DOHH2 (cell line): ENCODE data around the gene LCN15.

Experiments
- H3F3A ChIP-seq: fragments of 200-600 bp; sonication (generic), shearing (Covaris generic); 2 replicates; pipeline ENCODE4 v1.6.0; 2016; ENCODE audit warnings: antibody characterized with exemption, mild to moderate bottlenecking; ENCODE audit not compliant: control insufficient read depth, insufficient read depth
- H3K27ac ChIP-seq: fragments of 200-600 bp; sonication (generic); 2 replicates; pipeline ENCODE4 v1.5.1; 2014; ENCODE audit warnings: low read depth, mild to moderate bottlenecking, low read length, moderate library complexity
- H3K27me3 ChIP-seq: fragments of 200-600 bp; sonication (generic); 2 replicates; pipeline ENCODE4 v1.6.1; 2014; ENCODE audit warnings: mild to moderate bottlenecking, low read length, mixed read lengths; ENCODE audit not compliant: control insufficient read depth
- H3K36me3 ChIP-seq: fragments of 200-600 bp; sonication (generic); 2 replicates; pipeline ENCODE4 v1.6.1; 2014; ENCODE audit warnings: mild to moderate bottlenecking, low read length, moderate library complexity, mixed read lengths; ENCODE audit not compliant: control insufficient read depth
- H3K4me1 ChIP-seq: fragments of 200-600 bp; sonication (generic); 2 replicates; pipeline ENCODE4 v1.6.1; 2014; ENCODE audit warnings: mild to moderate bottlenecking, low read length, mixed read lengths; ENCODE audit not compliant: control insufficient read depth
- H3K4me2 ChIP-seq: fragments of 200-600 bp; sonication (generic); 2 replicates; pipeline ENCODE4 v1.6.0; 2014; ENCODE audit warnings: mild to moderate bottlenecking, low read length, moderate library complexity
- H3K4me3 ChIP-seq: fragments of 200-600 bp; sonication (generic); 2 replicates; pipeline ENCODE4 v1.5.1; 2014; ENCODE audit warnings: mild to moderate bottlenecking, low read length, mixed read lengths
- H3K79me2 ChIP-seq: fragments of 200-600 bp; sonication (generic); 2 replicates; pipeline ENCODE4 v1.6.1; 2014; ENCODE audit warnings: mild to moderate bottlenecking, low read length, mixed read lengths; ENCODE audit not compliant: control insufficient read depth
- H3K9me2 ChIP-seq: fragments of 200-600 bp; sonication (generic); replicated peaks from 2 replicates; pipeline ENCODE4 v1.6.1; 2014; ENCODE audit warnings: mild to moderate bottlenecking, low read length, mixed read lengths; ENCODE audit not compliant: control insufficient read depth
- H3K9me3 ChIP-seq: fragments of 200-600 bp; sonication (generic); 2 replicates; pipeline ENCODE4 v1.6.1; 2014; ENCODE audit warnings: antibody characterized with exemption, low read length, mixed read lengths; ENCODE audit not compliant: control insufficient read depth, insufficient read depth
- H4K20me1 ChIP-seq: fragments of 200-600 bp; sonication (generic); 2 replicates; pipeline ENCODE4 v1.6.0; 2014; ENCODE audit warnings: low read depth, mild to moderate bottlenecking, antibody characterized with exemption, low read length, moderate library complexity; ENCODE audit not compliant: control insufficient read depth, insufficient read depth
- EZH2phosphoT487 ChIP-seq: fragments of 200-600 bp; sonication (generic); IDR thresholded peaks from 2 replicates; pipeline ENCODE4 v1.6.1; 2017; ENCODE audit warnings: borderline replicate concordance, mild to moderate bottlenecking, antibody characterized with exemption, low read length, moderate library complexity, mixed read lengths
- TF ChIP-seq, protein P1 (sequence below): fragments of 200-600 bp; sonication (generic); IDR thresholded peaks from one replicate; pipeline ENCODE4 v1.5.1; 2014; ENCODE audit warnings: antibody characterized with exemption, mild to moderate bottlenecking, low read depth, low read length; ENCODE audit not compliant: poor library complexity, severe bottlenecking

The LCN15 gene

DNA sequence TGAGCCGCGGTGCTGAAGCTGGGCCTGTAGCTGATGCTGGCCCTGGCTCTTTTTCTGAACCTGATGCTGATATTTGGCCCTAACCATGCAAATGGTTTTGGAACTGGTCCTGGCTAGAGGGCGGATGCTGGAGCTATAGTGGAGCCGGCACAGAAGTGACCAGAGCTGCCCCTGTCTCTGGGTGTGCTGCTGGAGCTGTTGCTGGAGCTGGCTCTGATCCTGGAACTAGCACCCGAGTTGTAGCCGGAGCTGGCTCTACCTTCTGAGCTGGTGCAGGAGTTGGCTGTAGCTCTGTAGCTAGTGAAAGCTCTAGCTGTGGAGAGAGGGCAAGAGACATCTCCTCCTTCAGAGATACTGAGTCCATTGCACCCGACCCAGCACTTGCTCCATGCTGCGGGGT is 34.4 kb downstream of the LCN15 start:
- H3K27ac ChIP-seq, result no peak overlapping the region
- no peaks in the 10 kb centered on the region for H3K9me2 ChIP-seq
- no peak for TF ChIP-seq EZH2phosphoT487
- TF ChIP-seq, protein P1, sequence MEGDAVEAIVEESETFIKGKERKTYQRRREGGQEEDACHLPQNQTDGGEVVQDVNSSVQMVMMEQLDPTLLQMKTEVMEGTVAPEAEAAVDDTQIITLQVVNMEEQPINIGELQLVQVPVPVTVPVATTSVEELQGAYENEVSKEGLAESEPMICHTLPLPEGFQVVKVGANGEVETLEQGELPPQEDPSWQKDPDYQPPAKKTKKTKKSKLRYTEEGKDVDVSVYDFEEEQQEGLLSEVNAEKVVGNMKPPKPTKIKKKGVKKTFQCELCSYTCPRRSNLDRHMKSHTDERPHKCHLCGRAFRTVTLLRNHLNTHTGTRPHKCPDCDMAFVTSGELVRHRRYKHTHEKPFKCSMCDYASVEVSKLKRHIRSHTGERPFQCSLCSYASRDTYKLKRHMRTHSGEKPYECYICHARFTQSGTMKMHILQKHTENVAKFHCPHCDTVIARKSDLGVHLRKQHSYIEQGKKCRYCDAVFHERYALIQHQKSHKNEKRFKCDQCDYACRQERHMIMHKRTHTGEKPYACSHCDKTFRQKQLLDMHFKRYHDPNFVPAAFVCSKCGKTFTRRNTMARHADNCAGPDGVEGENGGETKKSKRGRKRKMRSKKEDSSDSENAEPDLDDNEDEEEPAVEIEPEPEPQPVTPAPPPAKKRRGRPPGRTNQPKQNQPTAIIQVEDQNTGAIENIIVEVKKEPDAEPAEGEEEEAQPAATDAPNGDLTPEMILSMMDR, result no peak
- H4K20me1 ChIP-seq, result peaks cover 24% of the 10 kb centered on the region
- peaks cover 32% of the 10 kb centered on the region for H3K4me1 ChIP-seq
- peak overlapping the region; percentile 83 for H3K4me2 ChIP-seq
- peaks cover 60% of the 10 kb centered on the region for H3K79me2 ChIP-seq
- H3K36me3 ChIP-seq, result peaks cover 37% of the 10 kb centered on the region
- H3F3A ChIP-seq, result peaks cover 26% of the 10 kb centered on the region
- H3K4me3 ChIP-seq, result peak overlapping the region; percentile 97
- H3K9me3 ChIP-seq, result no peaks in the 10 kb centered on the region
- H3K27me3 ChIP-seq, result no peaks in the 10 kb centered on the region

DNA sequence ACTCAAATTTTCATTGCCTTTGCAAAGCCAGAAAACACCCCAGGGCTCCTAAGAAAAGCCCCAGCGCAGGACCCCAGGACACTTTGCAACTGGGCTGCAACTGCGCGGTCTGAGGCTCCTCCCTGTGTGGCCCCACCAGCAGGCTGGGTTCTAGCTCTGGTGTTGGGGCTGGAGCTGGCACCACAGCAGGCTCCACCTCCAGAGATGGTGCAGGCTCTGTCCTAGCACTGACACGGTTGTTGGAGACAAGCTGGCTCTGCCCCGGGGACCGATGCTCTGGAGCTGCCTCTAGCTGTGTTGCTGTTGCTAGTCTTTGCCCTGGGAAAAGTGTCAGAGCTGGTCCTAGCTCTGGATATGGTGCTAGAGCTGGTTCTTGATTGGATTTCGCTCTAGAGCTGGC is 35.2 kb downstream of the LCN15 start:
- Histone ChIP-seq H3F3A (peaks cover 34% of the 10 kb centered on the region), H3K27me3 (no peaks in the 10 kb centered on the region), H3K4me1 (peaks cover 32% of the 10 kb centered on the region), H3K9me3 (no peaks in the 10 kb centered on the region), H3K79me2 (peaks cover 62% of the 10 kb centered on the region), H3K36me3 (peaks cover 45% of the 10 kb centered on the region), H3K9me2 (no peaks in the 10 kb centered on the region), H4K20me1 (peaks cover 24% of the 10 kb centered on the region), H3K4me3 (peak overlapping the region; percentile 97), H3K4me2 (peak overlapping the region; percentile 83), H3K27ac (no peak overlapping the region)
- no peak for TF ChIP-seq EZH2phosphoT487
- TF ChIP-seq, protein P1, result no peak

GRCh38 chr9:136728548-136729123 is 35.7 kb downstream of the LCN15 start:
- Histone ChIP-seq H3K27ac (peak overlapping the region; percentile 79), H3K9me3 (no peaks in the 10 kb centered on the region), H3F3A (peaks cover 39% of the 10 kb centered on the region), H3K9me2 (no peaks in the 10 kb centered on the region), H4K20me1 (peaks cover 24% of the 10 kb centered on the region), H3K4me2 (peak overlapping the region; percentile 83), H3K36me3 (peaks cover 50% of the 10 kb centered on the region), H3K79me2 (peaks cover 62% of the 10 kb centered on the region), H3K4me3 (peak overlapping the region; percentile 97), H3K4me1 (peaks cover 32% of the 10 kb centered on the region), H3K27me3 (no peaks in the 10 kb centered on the region)
- TF ChIP-seq, protein P1, result no peak
- no peak for TF ChIP-seq EZH2phosphoT487
